Femur (tissue), 1 donor: ENCODE data around the gene STK39.
"Not testable (repeated sequence)": the region's sequence is repeated elsewhere in the genome, so short reads cannot be mapped to it uniquely, and the experiment has no call there.

ENCODE experiments used
- DNase-seq: peaks from one replicate; pipeline ENCODE4 v3.0.0-alpha.2; 2017

Gene STK39

DNA sequence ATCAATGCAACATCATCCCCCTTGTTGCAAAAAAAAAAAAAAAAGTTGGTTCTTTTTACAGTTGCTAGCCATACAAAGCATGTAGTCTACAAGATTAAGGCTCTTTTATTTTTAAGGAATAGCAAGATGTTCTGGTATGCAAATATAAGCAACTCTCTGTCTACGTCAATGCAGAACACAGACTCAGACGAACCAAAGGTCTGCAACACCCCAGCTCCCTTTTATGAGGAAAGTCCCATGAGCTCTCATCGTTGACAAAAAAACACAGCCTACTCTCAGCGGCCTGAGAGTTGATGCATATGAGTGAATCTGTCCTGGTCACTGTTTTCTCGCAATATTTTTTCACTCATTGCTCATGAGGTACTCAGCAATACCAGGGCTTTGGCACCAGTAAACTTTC, 112.9 kb downstream of the STK39 start:
- no peak for DNase-seq

GRCh38 chr2:168132389-168132788, 115.0 kb downstream of the STK39 start:
- DNase-seq = no peak

- DNase-seq = no peak
Measured at GRCh38 chr2:168130346-168130745, 117.0 kb downstream of the STK39 start.

DNA sequence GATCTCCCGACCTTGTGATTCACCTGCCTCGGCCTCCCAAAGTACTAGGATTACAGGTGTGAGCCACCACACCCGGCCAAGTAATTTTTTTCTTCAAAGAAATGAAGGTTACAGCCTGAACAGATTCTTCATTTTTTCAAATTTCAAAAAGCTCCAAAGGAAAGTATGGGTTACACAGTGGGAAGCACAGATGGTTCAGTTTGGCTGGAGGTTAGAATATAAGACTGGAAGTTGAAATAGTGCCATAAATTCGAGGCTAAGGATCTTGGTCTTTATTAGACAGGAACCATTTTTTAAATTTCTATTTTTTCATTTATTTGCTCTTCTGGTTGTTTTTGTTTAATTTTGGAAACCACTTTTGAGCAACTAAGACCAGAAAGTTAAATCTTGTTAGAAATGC, 120.0 kb downstream of the STK39 start:
- no peak for DNase-seq

DNA sequence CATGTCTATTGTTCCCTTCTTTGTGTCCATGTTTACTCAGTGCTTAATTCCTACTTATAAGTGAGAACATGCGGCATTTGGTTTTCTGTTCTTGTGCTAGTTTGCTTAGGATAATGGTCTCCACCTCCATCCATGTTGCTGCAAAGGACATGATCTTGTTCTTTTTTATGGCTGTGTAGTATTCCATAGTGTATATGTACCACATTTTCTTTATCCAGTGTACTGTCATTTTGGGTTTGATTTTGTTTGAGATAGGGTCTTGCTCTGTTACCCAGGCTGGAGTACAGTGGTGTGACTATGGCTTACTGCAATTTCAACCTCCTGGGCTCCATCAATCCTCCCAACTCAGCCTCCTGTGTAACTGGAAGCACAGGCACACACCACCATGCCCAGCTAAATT, 125.2 kb downstream of the STK39 start:
- DNase-seq = not testable (repeated sequence)

DNA sequence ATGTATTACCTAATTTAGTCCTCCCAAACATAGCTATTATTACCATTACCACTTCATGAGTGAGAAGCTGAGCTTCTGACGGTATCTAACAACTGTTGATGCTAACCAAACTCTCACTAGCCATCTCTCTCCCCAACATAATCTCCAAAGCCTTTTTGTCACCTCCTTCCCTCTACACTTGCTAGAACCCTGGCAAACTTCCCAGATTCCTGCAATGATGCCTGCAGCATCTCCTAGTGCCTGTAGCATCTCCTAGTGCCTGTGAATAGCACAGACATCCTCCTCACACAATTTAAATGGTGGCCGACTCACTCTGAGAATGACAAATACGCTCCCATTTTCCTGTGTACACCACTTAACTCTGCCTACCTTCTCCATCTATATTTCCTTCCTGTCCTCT, 126.7 kb downstream of the STK39 start:
- no peak for DNase-seq

DNA sequence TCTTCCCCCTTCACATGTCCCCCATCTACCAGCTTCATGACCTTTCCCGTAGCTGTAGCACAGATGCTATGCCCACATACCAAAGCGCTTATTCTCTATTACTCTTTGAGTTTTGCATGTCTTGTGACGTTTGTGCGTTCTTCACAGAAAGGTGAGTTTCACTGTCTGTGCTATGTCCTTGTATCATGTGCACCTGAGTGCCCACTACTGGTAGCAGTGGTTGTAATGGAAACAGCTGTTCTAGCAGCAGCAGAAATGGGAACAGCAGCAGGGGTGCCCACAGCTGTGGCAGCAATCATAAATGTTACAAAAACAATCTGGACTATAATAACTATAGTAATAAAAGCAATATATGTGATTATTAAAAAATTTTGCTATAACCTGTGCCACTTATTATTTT, 127.1 kb downstream of the STK39 start:
- no peak for DNase-seq

GRCh38 chr2:168119515-168120141, 127.8 kb downstream of the STK39 start:
- peak; percentile 28 for DNase-seq

GRCh38 chr2:168118733-168119514, 128.5 kb downstream of the STK39 start:
- peak; percentile 32 for DNase-seq

- DNase-seq = no peak
Measured at GRCh38 chr2:168116448-168116847, 130.9 kb downstream of the STK39 start.

GRCh38 chr2:168114619-168115018, 132.8 kb downstream of the STK39 start:
- DNase-seq = no peak

DNA sequence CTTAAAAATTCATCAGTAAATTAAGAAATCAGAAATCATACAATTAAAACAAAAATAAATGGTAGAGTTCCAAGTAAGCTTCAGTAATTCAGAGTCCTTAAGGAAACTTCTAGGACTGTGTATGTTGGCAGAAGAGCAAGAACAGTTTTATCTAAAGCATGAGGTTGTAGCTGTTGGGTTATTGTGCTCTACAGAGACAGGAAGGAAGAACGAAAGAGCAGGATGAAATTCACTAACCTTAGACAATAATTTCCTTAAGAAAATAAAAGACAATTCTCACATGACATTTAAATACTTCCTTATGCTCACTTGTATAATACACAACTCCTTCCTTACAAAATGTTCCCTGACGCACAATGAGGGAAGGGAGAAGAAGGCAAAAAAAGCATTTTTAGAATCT, 133.4 kb downstream of the STK39 start:
- no peak for DNase-seq

DNA sequence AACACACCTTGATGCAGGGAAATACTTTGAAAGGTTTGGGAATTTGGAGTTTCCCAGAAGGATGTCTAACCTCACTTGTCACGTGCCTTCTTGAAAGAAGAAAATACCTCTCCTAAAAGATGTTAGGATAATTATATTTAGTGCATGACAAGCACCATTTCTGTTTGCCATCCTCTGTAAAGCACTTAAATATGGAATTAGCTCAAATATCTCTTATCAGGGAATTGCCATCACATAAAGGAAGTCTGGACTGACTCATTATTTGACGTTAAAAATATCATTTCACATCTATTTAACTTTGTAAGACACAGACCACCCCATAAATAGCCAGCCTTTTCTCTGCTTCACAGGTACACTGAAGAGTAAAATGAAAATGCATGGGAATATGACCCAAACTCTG, 140.1 kb downstream of the STK39 start:
- DNase-seq = no peak

GRCh38 chr2:168105127-168105683, 142.2 kb downstream of the STK39 start:
- DNase-seq = no peak

GRCh38 chr2:168097431-168097830, 150.0 kb downstream of the STK39 start:
- no peak for DNase-seq

GRCh38 chr2:168096158-168096557, 151.2 kb downstream of the STK39 start:
- no peak for DNase-seq

GRCh38 chr2:168091986-168092385, 155.4 kb downstream of the STK39 start:
- no peak for DNase-seq

DNA sequence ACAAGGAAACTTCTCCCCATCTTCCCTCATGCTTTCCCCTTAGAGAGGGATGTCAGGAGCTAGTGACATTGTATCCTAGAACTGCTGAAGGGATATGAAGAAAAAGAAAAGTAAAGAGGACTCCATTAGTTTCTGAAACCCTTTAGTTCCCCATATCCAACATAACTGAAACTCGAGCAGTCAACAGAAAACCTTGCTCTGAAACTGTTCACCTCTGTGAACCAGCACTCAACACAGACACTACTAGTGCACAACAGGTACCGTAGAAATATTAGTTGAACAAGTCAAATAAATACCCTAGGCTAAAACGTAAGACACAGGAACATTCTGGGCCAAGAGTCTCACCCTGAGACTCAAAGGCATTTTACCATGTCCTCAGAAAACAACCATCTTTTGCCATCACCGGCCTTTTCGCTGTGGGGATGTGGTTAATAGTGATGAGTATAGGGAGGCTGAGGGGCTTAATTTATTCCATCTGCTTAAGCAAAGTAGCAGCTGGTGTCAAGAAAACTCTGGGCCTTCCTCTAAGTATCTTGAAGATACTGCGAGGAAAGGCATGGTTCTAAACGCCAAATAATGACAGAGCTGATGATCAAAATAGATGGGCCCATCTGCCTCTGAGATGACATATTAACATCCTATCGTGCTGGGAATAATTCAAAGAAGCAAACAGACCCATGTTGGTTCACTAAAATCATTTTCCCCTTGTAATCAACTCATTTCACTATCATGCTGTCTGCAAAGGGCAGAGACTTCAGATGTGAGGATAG, 156.8 kb downstream of the STK39 start:
- DNase-seq = no peak

DNA sequence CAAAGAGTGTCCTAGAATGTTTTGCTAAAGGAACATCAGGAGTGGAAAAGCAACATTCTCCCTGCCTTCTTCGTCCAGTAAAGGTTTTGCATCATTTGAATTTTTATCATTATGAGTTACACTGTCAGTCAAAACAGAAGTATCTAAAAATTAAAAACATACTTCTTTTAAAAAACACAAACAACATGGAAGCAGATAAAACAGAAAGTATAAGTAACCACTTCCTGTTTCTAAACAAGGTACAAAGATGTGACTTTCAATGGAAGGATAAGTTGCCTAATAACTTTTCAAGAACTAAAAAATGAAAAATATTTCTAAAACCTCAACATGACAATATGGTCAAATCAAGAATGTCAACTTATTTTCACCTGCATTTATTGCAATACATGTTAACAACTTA, 158.2 kb downstream of the STK39 start:
- no peak for DNase-seq

DNA sequence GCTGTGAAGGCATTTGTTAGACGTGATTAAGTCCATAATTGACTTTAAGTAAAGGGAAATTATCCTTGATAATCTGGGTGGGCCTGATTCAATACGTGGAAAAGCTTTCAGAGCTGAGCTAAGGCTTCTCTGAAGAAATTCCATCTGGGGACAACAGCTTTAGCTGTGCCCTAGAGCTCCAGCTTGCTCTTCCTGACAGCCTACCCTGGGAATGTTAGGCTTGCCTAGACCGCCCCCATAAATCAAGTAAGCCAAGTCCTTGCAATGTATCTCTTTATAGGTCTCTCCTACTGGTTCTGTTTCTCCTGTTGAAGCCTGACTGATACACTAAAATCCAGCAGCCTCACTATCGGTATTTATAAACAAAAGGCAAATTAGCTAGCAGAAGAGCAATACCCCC, 160.0 kb downstream of the STK39 start:
- DNase-seq = no peak

DNA sequence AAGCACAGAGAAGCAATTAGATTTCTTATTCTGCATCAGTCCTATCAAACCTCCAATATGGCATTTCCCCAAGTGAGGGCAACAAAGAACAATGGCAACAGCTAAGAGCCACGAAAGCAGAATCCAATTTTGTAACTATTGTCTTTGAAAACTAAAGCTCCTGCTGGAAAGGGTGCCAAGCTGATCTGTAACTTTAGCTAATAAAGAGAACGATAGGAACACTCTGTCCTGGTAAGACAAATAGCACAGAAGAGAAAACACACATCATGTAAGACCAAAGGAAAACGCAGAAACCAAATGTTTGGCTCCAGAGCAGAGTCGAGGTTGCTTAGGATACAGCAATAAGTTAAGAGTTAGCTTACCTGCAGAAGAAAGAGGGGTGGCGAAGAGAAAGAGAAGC, 160.5 kb downstream of the STK39 start:
- DNase-seq = no peak

DNA sequence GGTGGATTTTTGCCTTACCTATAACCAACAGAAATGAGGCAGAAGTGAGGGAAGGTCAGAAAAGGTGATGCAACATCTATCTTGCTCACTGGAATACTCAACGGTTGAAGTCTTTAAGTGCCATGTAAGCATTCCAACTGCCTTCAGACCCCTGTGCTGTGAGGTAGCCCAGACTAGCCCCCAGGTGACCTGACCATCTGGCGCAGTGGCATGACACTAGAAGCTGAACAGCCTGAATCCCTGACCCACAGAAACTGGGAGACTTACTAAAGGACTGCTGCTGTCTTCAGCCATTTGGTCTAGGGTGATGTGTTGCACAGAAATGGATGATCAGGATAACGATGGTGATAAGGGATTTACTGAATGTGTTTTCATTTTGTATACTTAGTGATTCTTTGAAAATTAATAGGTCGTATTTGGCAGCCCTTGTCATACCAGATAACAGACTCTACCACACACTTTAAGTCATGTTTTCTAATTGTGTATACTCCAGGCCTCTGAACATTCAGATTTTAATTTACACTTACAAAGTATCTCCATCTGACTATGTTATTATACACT, 161.5 kb downstream of the STK39 start:
- no peak for DNase-seq

DNA sequence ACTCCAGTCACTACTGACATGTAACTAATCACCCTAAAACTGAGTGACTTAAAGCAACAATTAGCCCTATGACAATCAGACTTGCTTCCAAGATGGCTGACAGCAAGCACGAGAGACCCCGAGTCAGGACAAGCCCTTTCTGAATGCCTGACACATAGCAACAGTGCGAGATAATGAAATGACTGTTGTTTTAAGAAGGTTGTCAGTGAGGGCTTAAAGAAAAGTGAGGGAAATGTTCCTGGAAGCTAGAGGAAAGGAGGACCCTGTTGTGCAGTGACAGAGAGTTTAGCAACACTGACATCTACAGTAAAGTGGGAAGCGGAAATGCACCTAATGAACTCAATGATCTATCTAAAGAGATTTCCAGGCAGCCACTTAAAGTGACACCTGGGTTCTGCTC, 163.1 kb downstream of the STK39 start:
- no peak for DNase-seq
